Brain microvascular endothelial cell (primary cell): ENCODE data around the gene COL6A2.

ENCODE experiments used
- DNase-seq: peaks from one replicate; pipeline ENCODE4 v3.0.0-alpha.2; 2020
- H3K27ac ChIP-seq: fragments of 250-450 bp; sonication (Bioruptor Pico); 2 replicates; pipeline ENCODE4 v1.5.1; 2020; ENCODE audit warnings: mild to moderate bottlenecking, moderate library complexity
- H3K27me3 ChIP-seq: fragments of 250-450 bp; sonication (Bioruptor Pico); replicated peaks from 2 replicates; pipeline ENCODE4 v1.5.1; 2020; ENCODE audit warnings: mild to moderate bottlenecking
- H3K36me3 ChIP-seq: fragments of 250-450 bp; sonication (Bioruptor Pico); replicated peaks from 2 replicates; pipeline ENCODE4 v1.5.1; 2020; ENCODE audit warnings: mild to moderate bottlenecking
- H3K4me3 ChIP-seq: 2 replicates; pipeline ENCODE4 v1.5.1; 2011; ENCODE audit warnings: low read depth, mild to moderate bottlenecking, control low read depth, low read length, moderate library complexity
- in situ Hi-C: cut with HindIII; loops from 2 replicates; pipeline ENCODE4 v1.10.0; 2017; ENCODE audit warnings: low sequenced_read_pairs, low pct_ligation_motif_present
- TF ChIP-seq, protein P1 (sequence below): IDR thresholded peaks from 2 replicates; pipeline ENCODE4 v1.5.1; 2011; ENCODE audit warnings: low read depth, mild to moderate bottlenecking, moderate library complexity, low read length, control low read depth, inconsistent platforms; ENCODE audit errors: missing control alignments

COL6A2 gene

DNA sequence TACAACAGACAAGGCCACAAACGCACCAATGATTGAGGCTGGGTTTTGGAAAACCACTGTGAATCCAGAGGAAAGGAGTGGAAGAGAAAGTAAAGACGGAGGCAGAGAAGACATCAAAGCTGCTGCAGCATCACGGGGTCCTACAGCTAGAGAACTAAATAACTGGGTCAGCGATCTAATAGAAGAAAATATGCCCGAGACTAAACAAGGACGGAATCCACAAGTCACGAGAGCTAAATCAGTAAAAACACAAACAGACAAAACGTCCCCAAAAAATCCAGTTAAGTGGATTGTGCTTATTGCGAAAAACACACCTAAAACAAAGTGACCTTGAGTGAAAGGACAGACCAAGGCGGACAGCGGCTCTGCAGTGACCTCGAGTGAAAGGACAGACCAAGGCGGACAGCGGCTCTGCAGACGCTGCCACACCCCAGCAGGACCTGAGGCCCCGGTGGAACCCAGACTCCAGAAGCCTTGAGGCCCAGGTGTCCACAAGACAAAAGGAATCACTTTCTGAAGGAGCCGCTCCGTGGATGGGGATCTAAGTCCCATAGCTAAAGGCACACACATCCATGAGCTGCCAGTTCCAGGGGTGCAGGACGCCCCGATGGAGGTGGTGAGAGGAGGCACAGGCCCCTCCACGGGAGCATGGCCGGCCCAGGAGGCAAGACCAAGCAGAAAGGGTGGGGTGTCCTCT is 51.4 kb downstream of the COL6A2 start:
- H3K27ac ChIP-seq: no peak overlapping the region
- H3K4me3 ChIP-seq: no peak overlapping the region
- no peak for DNase-seq
- in situ Hi-C loops: no loop called here
- H3K36me3 ChIP-seq: no peaks in the 10 kb centered on the region
- TF ChIP-seq, protein P1, sequence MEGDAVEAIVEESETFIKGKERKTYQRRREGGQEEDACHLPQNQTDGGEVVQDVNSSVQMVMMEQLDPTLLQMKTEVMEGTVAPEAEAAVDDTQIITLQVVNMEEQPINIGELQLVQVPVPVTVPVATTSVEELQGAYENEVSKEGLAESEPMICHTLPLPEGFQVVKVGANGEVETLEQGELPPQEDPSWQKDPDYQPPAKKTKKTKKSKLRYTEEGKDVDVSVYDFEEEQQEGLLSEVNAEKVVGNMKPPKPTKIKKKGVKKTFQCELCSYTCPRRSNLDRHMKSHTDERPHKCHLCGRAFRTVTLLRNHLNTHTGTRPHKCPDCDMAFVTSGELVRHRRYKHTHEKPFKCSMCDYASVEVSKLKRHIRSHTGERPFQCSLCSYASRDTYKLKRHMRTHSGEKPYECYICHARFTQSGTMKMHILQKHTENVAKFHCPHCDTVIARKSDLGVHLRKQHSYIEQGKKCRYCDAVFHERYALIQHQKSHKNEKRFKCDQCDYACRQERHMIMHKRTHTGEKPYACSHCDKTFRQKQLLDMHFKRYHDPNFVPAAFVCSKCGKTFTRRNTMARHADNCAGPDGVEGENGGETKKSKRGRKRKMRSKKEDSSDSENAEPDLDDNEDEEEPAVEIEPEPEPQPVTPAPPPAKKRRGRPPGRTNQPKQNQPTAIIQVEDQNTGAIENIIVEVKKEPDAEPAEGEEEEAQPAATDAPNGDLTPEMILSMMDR: no peak
- H3K27me3 ChIP-seq: no peaks in the 10 kb centered on the region

DNA sequence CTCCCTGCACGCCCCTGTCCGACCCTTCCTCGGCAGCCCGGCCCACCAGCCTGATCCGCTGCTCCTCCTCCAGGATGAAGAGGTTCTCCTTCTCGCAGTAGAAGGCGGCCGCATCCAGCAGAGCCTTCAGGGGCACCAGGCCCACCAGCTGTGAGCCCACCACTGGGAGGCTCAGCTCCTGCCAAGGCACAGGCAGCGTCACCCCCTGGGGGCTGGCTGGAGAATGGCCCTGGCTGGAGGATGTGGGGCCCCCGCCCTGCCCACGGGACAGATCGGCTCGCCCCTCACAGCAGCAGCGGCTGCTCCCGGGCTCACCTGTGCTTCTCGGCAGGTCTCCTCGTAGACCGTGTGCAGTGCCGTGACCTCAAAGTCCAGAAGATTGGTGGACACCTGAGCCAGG is 52.2 kb downstream of the COL6A2 start:
- DNase-seq: no peak
- no peak overlapping the region for H3K27ac ChIP-seq
- TF ChIP-seq, protein P1: no peak
- in situ Hi-C loops: no loop called here
- no peaks in the 10 kb centered on the region for H3K27me3 ChIP-seq
- H3K4me3 ChIP-seq: no peak overlapping the region
- H3K36me3 ChIP-seq: no peaks in the 10 kb centered on the region

DNA sequence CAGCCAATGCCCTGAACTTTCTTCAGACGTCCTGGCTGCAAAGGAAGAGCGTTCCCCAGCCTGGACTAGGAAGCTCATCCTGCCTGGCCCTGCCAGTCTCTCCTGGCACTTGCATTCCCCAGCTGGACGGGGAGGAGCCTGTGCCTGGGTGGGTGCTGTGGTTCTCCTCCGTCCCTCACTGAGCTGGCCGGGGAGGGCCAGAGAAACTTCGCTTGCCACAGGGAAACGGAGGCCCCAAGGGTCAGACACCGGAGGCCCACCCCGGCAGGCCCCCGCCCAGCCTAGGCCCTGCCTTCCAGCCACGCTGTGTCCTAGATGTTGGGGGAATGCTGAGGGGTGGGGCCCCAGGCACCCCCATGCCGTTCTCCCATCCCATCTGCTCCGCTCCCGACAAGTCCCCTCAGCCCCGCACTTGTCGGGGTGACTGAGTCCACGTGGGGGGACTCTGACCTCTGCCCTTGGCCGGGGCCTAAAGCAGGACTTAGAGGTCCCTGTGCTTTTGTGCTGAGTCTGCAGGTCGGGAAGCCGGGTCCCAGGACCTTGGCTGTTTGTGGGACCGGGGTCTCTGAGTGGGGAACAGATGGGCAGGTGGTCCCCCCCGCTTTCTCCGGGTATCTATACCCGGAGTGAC is 52.7 kb downstream of the COL6A2 start:
- Histone ChIP-seq H3K27ac (no peak overlapping the region), H3K27me3 (no peaks in the 10 kb centered on the region), H3K36me3 (no peaks in the 10 kb centered on the region), H3K4me3 (no peak overlapping the region)
- TF ChIP-seq, protein P1: no peak
- DNase-seq: no peak
- in situ Hi-C loops: no loop called here

DNA sequence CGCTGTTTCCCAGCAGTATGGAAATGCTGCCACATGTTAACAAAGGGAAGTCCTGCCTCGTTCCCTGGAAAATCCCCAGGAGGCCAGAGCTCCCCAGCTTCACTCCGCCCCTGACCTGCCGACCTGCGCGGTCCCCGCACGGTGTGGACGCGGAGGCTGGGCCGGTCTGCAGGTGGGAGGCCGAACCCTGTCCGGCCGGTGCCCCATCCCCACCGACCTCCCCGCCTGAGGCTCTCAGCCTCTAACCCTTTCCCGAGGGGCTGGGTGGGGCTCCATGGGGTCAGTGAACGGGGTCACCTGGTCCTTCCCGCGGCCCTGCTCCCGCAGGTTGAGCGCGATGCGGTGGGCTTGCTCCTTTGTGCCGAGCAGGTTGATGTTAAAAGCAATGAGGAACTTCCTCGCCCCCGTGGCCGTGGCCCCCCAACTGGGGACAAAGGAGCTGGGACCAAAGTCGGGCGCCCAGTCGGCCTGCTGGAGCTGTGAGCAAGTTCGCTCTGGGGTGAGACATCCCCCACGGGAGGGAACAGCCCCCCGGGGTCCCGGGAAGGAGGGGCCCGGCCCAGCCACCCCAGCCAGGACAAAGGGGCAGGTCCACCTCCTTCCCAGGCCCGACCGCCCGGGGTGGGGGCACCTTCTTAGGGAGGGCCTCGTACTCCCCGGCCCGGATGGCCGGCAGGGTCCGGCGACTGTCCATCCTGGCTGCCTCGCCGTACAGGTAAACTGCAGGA is 53.5 kb downstream of the COL6A2 start:
- TF ChIP-seq, protein P1: no peak

DNA sequence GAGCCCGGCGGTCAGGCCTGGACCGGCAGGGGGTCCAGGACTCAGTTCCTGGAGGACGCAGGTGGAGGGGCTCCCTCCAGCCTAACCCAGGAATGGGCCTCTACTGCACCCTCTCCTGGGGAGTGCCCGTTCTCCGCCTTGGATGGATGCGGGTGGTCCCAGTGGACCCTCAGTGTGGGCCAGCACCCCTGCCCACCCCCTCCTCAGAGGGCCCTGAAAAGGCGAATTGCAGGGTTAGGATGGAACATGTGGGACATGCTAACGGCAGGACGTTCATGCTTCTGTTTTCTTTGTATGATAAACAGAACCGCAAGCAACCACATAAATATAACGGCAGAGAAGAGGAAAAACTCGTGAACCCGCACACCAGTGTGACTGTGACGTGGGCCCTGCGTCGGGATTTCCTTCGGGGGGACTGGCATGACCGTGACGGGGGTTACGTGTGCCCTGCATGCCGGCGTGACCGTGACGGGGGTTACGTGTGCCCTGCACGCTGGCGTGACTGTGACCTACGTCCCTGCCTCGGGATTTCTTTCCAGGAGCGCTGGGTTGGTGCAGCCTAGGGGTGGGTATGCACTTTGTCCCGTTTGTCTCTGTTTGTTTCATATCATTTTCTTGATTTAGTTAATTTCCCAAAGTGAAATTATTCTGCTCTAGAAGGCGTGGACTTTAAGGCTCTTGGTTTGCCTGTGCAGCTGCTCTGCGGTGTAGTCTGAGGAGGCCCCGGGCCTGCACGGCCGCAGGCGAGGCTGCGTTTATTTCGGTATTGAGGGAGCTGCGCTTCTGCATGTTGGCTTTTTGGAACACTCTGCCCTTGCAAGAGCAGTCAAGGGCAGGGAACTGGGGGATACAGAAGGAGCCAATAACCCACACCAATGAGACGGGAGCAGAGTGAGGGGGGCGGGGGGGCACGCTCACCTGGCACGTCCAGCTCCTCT is 54.3 kb downstream of the COL6A2 start:
- Histone ChIP-seq H3K27ac (no peak overlapping the region), H3K27me3 (no peaks in the 10 kb centered on the region), H3K36me3 (no peaks in the 10 kb centered on the region), H3K4me3 (no peak overlapping the region)
- TF ChIP-seq, protein P1: no peak
- no peak for DNase-seq
- in situ Hi-C loops: no loop called here

More for the DNA sequence above, 53.5 kb downstream of the COL6A2 start:
- Histone ChIP-seq H3K27ac (no peak overlapping the region), H3K4me3 (no peak overlapping the region), H3K36me3 (no peaks in the 10 kb centered on the region), H3K27me3 (no peaks in the 10 kb centered on the region)
- in situ Hi-C loops: no loop called here
- DNase-seq: no peak
